T-helper 2 cell treated with Interferon-gamma antibody and Interleukin-4, amounts not matched to agents 100 ng/mL and 5 ng/mL, for 36 hours (primary cell): ENCODE data around the gene SHANK1. TPM values are rescaled to one million over a fixed set of nuclear protein-coding genes. Genes with fewer than 3 reads are reported as not detected.

ENCODE experiments used
- intact Hi-C: fragments of 100-400 bp; cut with micrococcal nuclease; formaldehyde crosslinking; loops from one replicate; pipeline ENCODE4 v1.15.1; 2023
- total RNA-seq: library from RNA; stranded (reverse); gene quantifications from 2 replicates; pipeline ENCODE4 v1.2.3, GENCODE V29; 2022

Gene SHANK1
- total RNA-seq, 1 donor from 2014 or later: not detected

DNA sequence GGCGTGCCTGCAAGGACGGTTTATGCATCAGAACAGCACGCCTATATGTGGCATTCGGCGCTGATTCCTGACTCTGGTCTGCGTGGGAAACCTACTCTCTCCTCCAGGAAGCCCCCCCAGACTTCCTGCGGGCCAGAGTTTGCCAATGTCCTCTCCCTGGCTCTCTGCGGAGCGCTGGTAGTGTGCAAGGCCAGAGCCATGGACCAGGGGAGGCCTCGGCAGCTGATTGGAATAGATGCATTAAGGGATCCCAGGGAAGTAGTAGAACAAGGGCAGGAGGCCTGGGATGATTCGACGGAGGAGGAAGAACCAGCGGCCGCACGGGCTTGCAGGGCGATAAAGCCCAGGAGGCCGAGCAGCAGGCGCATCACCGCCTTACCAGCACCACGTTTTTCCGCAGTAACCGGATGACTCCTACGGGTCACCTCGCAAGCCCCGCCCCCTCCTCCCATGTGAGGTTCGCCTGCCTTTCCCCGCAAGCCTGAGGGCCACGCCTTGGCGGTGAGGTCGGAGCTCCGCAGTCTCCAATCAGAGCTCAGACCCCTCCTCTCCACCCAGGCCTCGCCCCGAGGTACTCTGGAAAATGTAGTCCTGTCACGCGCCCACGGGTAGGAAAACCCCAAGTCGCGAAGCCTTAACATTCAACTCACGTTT is 8.6 kb upstream of the SHANK1 start:
- intact Hi-C loops: loop anchor here (10.0 kb wide), 3 partner anchors 363 to 703 kb away; partner anchors contain the start of genes CTU1, NAPSA, VRK3 and ZNF473

- intact Hi-C loops: loop anchor here (1.0 to 10.0 kb wide), 5 partner anchors 67 to 701 kb away; partner anchors contain the start of genes CTU1, JOSD2, NAPSA and VRK3
Measured at GRCh38 chr19:50725911-50726230, 6.3 kb upstream of the SHANK1 start.

DNA sequence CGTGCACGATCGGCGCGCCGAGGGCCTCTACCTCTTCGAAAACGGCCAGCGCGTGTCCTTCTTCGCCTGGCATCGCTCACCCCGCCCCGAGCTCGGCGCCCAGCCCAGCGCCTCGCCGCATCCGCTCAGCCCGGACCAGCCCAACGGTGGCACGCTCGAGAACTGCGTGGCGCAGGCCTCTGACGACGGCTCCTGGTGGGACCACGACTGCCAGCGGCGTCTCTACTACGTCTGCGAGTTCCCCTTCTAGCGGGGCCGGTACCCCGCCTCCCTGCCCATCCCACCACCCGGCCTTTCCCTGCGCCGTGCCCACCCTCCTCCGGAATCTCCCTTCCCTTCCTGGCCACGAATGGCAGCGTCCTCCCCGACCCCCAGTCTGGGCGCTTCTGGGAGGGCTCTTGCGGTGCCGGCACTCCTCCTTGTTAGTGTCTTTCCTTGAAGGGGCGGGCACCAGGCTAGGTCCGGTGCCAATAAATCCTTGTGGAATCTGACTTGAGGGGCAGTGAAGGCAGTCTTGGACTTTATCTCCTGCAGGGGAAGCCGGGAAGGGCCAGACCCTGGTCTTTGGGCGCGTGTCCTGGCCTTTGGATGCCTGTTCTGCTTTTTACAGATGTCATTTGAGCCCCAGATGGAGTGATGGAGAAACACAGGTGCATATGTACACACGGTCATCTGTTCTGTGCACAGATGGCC is 5.8 kb upstream of the SHANK1 start:
- intact Hi-C loops: loop anchor here (1.0 to 10.0 kb wide), 5 partner anchors 67 to 701 kb away; partner anchors contain the start of genes CTU1, JOSD2, NAPSA and VRK3

DNA sequence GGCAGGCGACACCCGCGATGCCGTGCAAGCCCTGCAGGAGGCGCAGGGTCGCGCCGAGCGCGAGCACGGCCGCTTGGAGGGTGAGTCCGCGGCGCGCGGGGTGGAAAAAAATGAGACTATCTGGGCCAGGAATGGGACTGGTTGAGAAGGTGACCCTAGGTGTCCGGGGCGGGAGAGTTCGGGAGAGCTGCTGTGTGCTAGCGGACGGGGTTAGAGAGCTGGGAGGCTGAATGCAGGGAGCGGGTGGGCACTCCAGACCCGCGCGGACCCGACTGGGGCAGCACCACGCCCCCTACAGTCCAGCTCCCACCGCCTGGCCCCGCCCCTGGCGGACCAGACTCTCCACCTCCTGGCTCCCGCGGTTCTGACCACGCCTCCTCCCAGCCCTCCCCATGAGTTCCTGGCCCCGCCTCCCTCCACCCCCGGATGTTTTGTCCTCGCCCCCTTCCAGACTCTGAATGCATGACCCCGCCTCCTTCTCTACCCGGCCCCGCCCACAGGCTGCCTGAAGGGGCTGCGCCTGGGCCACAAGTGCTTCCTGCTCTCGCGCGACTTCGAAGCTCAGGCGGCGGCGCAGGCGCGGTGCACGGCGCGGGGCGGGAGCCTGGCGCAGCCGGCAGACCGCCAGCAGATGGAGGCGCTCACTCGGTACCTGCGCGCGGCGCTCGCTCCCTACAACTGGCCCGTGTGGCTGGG is 5.1 kb upstream of the SHANK1 start:
- intact Hi-C loops: loop anchor here (1.0 to 10.0 kb wide), 7 partner anchors 59 to 700 kb away; partner anchors contain the start of genes CTU1, JOSD2, NAPSA and VRK3

- intact Hi-C loops: loop anchor here (1.0 to 10.0 kb wide), 6 partner anchors 59 to 699 kb away; partner anchors contain the start of genes CTU1, NAPSA, VRK3 and ZNF473
Measured at GRCh38 chr19:50723735-50724521, 4.3 kb upstream of the SHANK1 start.

DNA sequence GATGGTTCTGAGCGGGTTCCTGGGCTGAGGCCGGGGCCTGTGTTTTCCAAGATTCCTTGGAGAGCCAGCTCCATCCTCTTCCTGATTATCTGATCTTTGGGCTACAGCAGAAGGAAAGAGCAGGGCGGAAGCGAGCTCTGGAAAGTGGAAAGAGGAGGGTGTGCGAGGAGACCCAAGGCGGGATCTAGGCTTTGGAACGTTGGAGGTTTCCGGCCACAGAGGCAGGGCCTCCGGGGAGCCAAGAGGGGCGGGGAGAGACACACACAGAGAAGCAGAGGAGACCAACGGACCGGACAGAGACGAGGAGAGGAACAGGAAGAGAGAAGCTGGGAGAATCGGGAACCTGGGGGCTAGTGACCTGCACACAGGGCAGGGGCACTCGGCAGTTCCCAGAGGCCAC is 3.5 kb upstream of the SHANK1 start, which contains the start of gene CLEC11A:
TSS of gene CLEC11A (plus strand) at position 296 of the 400 bp plus-strand sequence. CDS start 162 bp downstream, outside the sequence.
- intact Hi-C loops: loop anchor here (10.0 kb wide), 3 partner anchors 358 to 698 kb away; partner anchors contain the start of genes CTU1, NAPSA, VRK3 and ZNF473

- intact Hi-C loops: loop anchor here (10.0 kb wide), 3 partner anchors 358 to 698 kb away; partner anchors contain the start of genes CTU1, NAPSA, VRK3 and ZNF473
Measured at GRCh38 chr19:50722201-50723013, 2.8 kb upstream of the SHANK1 start.

- intact Hi-C loops: loop anchor here (10.0 kb wide), 3 partner anchors 357 to 697 kb away; partner anchors contain the start of genes CTU1, NAPSA, VRK3 and ZNF473
Measured at GRCh38 chr19:50721441-50722137, 2.0 kb upstream of the SHANK1 start.

GRCh38 chr19:50720921-50721381 is 1.3 kb upstream of the SHANK1 start:
- intact Hi-C loops: loop anchor here (10.0 kb wide), 3 partner anchors 356 to 696 kb away; partner anchors contain the start of genes CTU1, NAPSA, VRK3 and ZNF473

- intact Hi-C loops: loop anchor here (10.0 kb wide), 3 partner anchors 356 to 696 kb away; partner anchors contain the start of genes CTU1, NAPSA, VRK3 and ZNF473
Measured at GRCh38 chr19:50720181-50720920, 749 bp upstream of the SHANK1 start.

DNA sequence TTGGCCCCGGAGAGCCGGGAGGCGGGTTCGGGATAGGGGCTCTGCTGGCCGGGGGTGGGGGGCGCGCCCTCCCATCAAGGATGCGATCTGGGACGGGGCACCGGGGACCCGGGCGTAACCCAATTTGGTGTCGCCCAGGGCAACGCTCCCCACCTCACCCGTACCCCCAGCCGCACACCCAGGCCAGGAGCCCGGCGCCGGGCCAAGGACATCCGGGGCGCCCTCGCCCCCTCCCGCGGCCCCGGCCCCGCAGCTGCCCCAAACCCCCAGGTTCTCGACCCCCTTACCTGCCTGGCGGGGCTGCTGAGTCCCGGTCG is 525 bp downstream of the SHANK1 start:
- intact Hi-C loops: no loop called here

GRCh38 chr19:50718255-50719118 is 1.1 kb downstream of the SHANK1 start:
- intact Hi-C loops: no loop called here

DNA sequence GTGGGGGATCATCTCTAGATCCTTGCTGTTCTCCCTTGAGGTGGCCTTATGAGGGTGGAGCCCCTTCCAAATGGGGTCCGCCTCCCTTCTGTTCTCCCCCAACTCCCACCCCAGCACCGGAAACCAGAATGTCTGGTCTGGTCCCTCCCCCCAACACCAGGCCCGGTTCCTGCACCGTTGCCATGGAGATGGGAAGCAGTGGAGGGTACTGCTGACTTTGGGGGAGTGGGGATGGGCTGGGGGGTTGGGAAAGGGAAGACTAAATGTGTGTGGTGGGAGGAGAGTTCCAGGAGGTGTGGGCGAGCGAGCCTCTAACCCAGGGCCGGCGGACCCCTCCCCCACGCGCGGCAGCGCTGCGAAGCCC is 1.7 kb downstream of the SHANK1 start:
- intact Hi-C loops: no loop called here

- intact Hi-C loops: no loop called here
Measured at GRCh38 chr19:50717026-50717723, 2.4 kb downstream of the SHANK1 start.

DNA sequence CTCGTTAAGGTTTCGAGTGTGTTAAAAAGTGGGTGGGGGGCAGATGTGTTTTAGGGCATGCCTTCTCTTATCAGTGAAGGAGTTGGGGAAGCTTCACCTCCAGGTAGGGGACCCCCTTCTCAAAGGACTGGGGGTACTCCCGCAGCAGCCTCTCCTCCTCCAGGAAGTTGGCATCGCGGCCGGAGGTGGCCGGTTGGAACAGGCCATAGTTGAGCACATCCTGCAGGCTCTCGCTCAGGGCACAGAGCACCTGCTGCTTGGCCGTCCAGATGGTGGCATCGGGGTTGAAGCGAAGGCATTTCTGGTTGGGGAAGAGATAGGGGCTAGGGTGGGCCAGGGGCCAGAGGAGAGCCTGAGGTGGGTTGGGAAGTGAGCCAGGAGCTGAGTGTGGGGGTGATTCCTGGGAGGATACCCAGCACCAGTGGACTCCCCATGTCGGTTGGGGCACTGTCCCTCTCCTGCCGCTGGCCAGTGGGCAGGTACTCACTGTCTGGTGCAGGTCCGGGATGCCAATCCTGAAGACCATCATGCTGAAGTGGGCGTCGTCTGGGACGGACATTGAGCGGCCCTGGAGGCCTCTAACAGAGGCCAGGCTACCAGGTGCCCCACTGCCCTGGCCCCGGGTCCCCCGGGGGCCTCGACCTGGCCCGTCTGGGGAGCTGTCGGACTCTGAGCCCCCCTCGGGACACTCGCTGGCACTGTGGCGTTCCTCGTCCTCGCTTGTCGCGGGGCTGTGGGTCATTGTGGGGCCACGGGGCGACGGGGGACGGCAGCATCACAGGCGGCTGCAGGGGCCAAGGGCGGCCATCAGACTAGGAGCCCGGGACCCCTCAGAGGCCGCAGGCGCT is 3.2 kb downstream of the SHANK1 start:
- intact Hi-C loops: no loop called here
